Right lobe of liver (tissue), 6 donors: ENCODE results near the gene MROH9. TPM values are rescaled to one million over a fixed set of nuclear protein-coding genes. Genes with fewer than 3 reads are reported as not detected.

Experiments used
- ATAC-seq, 4 donors: fragments of 200-7000 bp; cut with Tn5 transposase; one replicate each; pipeline ENCODE4 v1.9.1; 2020; ENCODE audit warnings: mild to moderate bottlenecking in 4 of 4, moderate library complexity in 4 of 4
- DNase-seq, 3 donors: peaks; one replicate each; pipeline ENCODE4 v3.0.0-alpha.2; 2020
- H3K27ac ChIP-seq, 3 donors: fragments of 200-600 bp; one replicate each; pipeline ENCODE4 v1.8.0; 2022
- H3K27me3 ChIP-seq, 2 donors: fragments of 200-600 bp; one replicate each; pipeline ENCODE4 v1.8.0; 2022
- H3K36me3 ChIP-seq, 4 donors: fragments of 200-600 bp; sonication (generic) in 1 of 4; one replicate each; pipeline versions ENCODE4 v1.5.1 to v1.8.0; 2017 to 2022; ENCODE audit warnings: control low read depth in 1 of 4
- H3K4me1 ChIP-seq, 4 donors: fragments of 200-600 bp; sonication (generic) in 1 of 4; one replicate each; pipeline versions ENCODE4 v1.5.1 to v1.8.0; 2017 to 2022; ENCODE audit warnings: control low read depth in 1 of 4
- H3K4me3 ChIP-seq, 3 donors: fragments of 200-600 bp; one replicate each; pipeline ENCODE4 v1.8.0; 2022
- H3K9me3 ChIP-seq, 4 donors: fragments of 200-600 bp; sonication (generic) in 1 of 4; one replicate each; pipeline versions ENCODE4 v1.5.1 to v1.8.0; 2017 to 2022; ENCODE audit warnings: control low read depth in 1 of 4
- POLR2A ChIP-seq: fragments of 450-650 bp; IDR thresholded peaks from one replicate; pipeline ENCODE4 v1.6.1; 2017; ENCODE audit warnings: antibody characterized with exemption, mild to moderate bottlenecking
- WGBS: methylation state at CpG from one replicate; pipeline ENCODE4 v1.1.6; 2018; ENCODE audit warnings: low coverage, low lambda C conversion rate; ENCODE audit not compliant: insufficient coverage; ENCODE audit errors: missing lambda C conversion rate; 5-methylcytosine and 5-hydroxymethylcytosine counted together
- intact Hi-C, 2 donors: fragments of 100-400 bp; cut with DNase I; formaldehyde crosslinking; loops; one replicate each; pipeline versions ENCODE4 v1.11.2 to v1.14.1; 2022
- total RNA-seq, 6 experiments: library from RNA; depleted of rRNA in 2 of 6; stranded (reverse); fragments of >200 nt in 2 of 6; fragmentation: NEBNext Ultra II Directional in 3 of 6; extraction: Animal tissue kit (Norgen Biotek cat#: 25700) in 3 of 6; gene quantifications; one replicate each; pipeline versions ENCODE4 v1.1.0 to v1.2.4, GENCODE V29; 2016 to 2023
- TF ChIP-seq, protein P1 (sequence below), 4 donors: fragments of 200-600 bp in 3 of 4; fragments of 450-650 bp in 1 of 4; IDR thresholded peaks; one replicate each; pipeline versions ENCODE4 v1.5.1 to v1.8.0; 2016 to 2022; ENCODE audit warnings: antibody characterized with exemption in 4 of 4, mild to moderate bottlenecking in 2 of 4
- donor health status: DM: no; HTN: yes; CAD: no.
- donor health status: DM: no; HTN: no; CAD: no.
- donor health status: DM: no; HTN: no; CAD: no.
- donor health status: DM: no; HTN: yes; CAD: no.
- donor health status: DM: no; HTN: yes; CAD: no.

MROH9 gene
- total RNA-seq, 6 experiments from 2014 or later, result not detected

DNA sequence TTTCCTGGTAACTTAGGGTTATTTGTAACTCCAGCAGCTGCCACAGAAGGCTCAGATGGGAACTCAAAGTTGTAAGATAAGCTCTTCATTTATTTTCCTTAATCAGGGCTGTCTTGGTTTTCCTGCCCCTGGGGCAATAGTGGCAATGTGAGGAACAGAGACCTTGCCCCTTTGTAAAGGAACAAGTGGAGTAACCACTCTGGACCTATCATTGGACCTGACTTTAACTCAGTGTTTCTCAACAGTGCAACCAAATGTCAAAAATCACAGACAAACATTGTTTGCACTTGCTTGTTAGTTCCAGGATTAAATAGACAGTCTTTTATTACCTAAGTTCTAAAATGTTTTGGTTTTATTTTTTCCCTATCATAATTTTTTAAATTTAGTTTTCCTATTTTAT lies 152.6 kb downstream of the MROH9 start:
- no peaks in the 10 kb centered on the region for H3K9me3 ChIP-seq
- peak overlapping the region in 2 of 3 donors; percentile 59 to 66 for H3K27ac ChIP-seq
- TF ChIP-seq POLR2A, result no peak
- TF ChIP-seq, protein P1, sequence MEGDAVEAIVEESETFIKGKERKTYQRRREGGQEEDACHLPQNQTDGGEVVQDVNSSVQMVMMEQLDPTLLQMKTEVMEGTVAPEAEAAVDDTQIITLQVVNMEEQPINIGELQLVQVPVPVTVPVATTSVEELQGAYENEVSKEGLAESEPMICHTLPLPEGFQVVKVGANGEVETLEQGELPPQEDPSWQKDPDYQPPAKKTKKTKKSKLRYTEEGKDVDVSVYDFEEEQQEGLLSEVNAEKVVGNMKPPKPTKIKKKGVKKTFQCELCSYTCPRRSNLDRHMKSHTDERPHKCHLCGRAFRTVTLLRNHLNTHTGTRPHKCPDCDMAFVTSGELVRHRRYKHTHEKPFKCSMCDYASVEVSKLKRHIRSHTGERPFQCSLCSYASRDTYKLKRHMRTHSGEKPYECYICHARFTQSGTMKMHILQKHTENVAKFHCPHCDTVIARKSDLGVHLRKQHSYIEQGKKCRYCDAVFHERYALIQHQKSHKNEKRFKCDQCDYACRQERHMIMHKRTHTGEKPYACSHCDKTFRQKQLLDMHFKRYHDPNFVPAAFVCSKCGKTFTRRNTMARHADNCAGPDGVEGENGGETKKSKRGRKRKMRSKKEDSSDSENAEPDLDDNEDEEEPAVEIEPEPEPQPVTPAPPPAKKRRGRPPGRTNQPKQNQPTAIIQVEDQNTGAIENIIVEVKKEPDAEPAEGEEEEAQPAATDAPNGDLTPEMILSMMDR (IDR thresholded peaks at IDR 0.05), result no peak
- intact Hi-C loops, result no loop called here
- no peaks in the 10 kb centered on the region for H3K36me3 ChIP-seq
- peaks cover 0 to 61% (median 14%) of the 10 kb centered on the region in 4 donors for H3K4me1 ChIP-seq
- DNase-seq (peak in 1 of 3 donors; percentile 66), ATAC-seq (peak; percentile 17 to 60 (median 34))
- H3K27me3 ChIP-seq, result no peaks in the 10 kb centered on the region
- H3K4me3 ChIP-seq, result no peak overlapping the region

DNA sequence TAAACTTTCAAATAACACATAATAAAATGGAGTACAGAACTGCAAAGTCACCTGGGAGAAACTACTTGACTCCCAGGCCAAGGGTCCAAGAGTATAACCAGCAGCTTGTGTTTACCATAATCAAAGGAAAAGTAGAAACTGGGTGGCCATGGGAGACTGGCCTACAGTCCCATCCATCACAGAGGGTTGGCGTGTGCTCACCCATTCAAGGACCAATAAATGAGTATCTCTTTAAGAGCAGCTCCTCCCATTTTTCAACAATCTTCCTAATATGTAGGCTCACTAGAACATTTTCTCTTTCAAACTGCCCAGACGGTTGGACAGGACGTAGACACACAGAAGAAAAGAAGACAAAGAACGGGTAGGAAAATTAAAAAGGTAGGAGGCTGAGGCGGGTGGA lies 155.3 kb downstream of the MROH9 start, which contains the start of gene FMO3:
Gene FMO3, plus strand, starts transcription at position 302 of the 400 bp plus-strand sequence. CDS start 1,754 bp downstream, outside the sequence.
- peak; percentile 28 to 70 (median 62) for DNase-seq
- Histone ChIP-seq H3K36me3 (peaks cover 0 to 4% (median 0%) of the 10 kb centered on the region in 4 donors), H3K4me3 (peak within 1 kb of the TSS; percentile 38 to 68 (median 63)), H3K9me3 (no peaks in the 10 kb centered on the region), H3K27ac (peak within 1 kb of the TSS; percentile 33 to 66 (median 59)), H3K4me1 (peaks cover 0 to 37% (median 7%) of the 10 kb centered on the region in 4 donors), H3K27me3 (no peaks in the 10 kb centered on the region)
- intact Hi-C loops, result no loop called here
- WGBS, result 23% methylated on average over 5 of the region's 5 CpGs
- TF ChIP-seq, protein P1 (IDR thresholded peaks at IDR 0.05), result no peak
- TF ChIP-seq POLR2A, result peak; percentile 91
- peak; percentile 84 to 94 (median 86) for ATAC-seq

DNA sequence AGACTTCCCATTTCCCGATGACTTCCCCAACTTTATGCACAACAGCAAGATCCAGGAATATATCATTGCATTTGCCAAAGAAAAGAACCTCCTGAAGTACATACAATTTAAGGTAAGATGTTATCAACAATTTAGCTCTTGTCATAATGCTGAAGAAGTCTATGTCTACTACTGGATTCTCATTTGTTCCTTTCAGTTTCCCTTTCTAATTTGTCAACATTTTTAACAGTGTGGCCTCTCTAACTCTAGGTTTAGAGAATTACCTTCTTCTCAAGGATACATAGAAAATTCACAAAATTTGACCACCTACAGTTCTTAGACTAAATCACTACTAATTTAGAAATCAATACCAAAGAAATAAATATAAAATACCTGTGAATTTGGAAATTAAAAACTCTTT lies 168.5 kb downstream of the MROH9 start:
- DNase-seq (no peak), ATAC-seq (peak in 1 of 4 donors; percentile 30)
- Histone ChIP-seq H3K27ac (no peak overlapping the region), H3K4me3 (no peak overlapping the region), H3K9me3 (no peaks in the 10 kb centered on the region), H3K27me3 (no peaks in the 10 kb centered on the region), H3K36me3 (peaks cover 0 to 83% (median 40%) of the 10 kb centered on the region in 4 donors), H3K4me1 (peaks cover 0 to 22% (median 4%) of the 10 kb centered on the region in 4 donors)
- intact Hi-C loops, result no loop called here
- 91% methylated on average over 1 of the region's 1 CpG for WGBS
- TF ChIP-seq, protein P1 (IDR thresholded peaks at IDR 0.05), result no peak
- no peak for TF ChIP-seq POLR2A

DNA sequence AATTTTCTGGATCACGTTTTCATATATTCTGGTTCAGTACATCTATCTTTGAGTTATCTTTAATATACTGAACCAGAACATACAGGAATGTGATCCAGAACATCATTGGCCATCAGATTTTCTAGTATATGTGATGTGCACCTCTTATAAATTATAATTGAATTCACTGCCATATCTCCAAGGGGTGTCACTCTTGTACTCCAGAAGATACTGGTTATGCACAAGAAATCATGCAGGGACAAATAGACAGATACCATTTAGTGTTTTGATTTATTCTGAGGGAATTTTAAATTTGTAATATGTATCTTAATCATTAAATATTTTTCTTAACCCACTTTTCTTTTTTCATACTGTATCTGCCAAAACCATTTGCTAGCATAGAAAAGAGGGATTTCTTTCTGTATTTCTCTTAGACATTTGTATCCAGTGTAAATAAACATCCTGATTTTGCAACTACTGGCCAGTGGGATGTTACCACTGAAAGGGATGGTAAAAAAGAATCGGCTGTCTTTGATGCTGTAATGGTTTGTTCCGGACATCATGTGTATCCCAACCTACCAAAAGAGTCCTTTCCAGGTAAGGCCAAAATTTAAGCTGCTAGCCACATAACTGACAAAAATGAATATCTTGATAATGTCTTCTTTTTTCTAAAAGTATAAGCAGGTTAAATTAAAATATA lies 172.1 kb downstream of the MROH9 start:
- ATAC-seq (peak in 3 of 4 donors; percentile 33 to 74 (median 60)), DNase-seq (no peak)
- H3K9me3 ChIP-seq, result no peaks in the 10 kb centered on the region
- TF ChIP-seq POLR2A, result no peak
- TF ChIP-seq, protein P1 (IDR thresholded peaks at IDR 0.05), result peak in 1 of 4 donors; percentile 11
- H3K36me3 ChIP-seq, result peaks cover 0 to 83% (median 41%) of the 10 kb centered on the region in 4 donors
- intact Hi-C loops, result no loop called here
- peaks cover 0 to 10% (median 3%) of the 10 kb centered on the region in 4 donors for H3K4me1 ChIP-seq
- no peak overlapping the region for H3K27ac ChIP-seq
- no peaks in the 10 kb centered on the region for H3K27me3 ChIP-seq
- no peak overlapping the region for H3K4me3 ChIP-seq
- WGBS, result 27% methylated on average over 3 of the region's 3 CpGs
